Measurements from ENCODE around the gene FH. TPM values are rescaled to one million over a fixed set of nuclear protein-coding genes. Genes with fewer than 3 reads are reported as not detected.

FH gene
- total and polyA plus RNA-seq, 2 of the 13 experiments (the other 11 are each of a cell fraction or from before 2014, with no cell fraction given) = 39.2 to 152 TPM

GRCh38 chr1:241557551-241558193 is 38.1 kb upstream of the FH start:
- CTCF ChIA-PET (ENCODE audit: low intra/inter-chr PET ratio, low total read pairs) = no interaction called here
- intact Hi-C loops (cut with micrococcal nuclease; ENCODE audit: unreplicated experiment) (no loop called here), in situ Hi-C loops (cut with HindIII; ENCODE audit: extremely low pct_ligation_motif_present, low pct_unique_long_range_greater_than_20kb) (no loop called here)
- no peaks in the 10 kb centered on the region for H3K79me2 ChIP-seq (ENCODE audit: insufficient read depth, low read length)
- H3K9me3 ChIP-seq (ENCODE audit: low read length) = no peaks in the 10 kb centered on the region
- ATAC-seq (no peak), DNase-seq (ENCODE audit: low spot score) (no peak), FAIRE-seq (no peak)
- H3K4me2 ChIP-seq (ENCODE audit: low read depth, low read length) = no peak overlapping the region
- H3K9ac ChIP-seq (ENCODE audit: insufficient read depth, low read depth, low read length) = no peak overlapping the region
- H4K20me1 ChIP-seq (ENCODE audit: insufficient read depth, low read length) = no peaks in the 10 kb centered on the region
- POLR2A ChIA-PET = no interaction called here
- H3K36me3 ChIP-seq (replicated peaks in 1 of 2; ENCODE audit: control insufficient read depth in 1 of 2, insufficient read depth in 2 of 2, low read length in 2 of 2) = no peaks in the 10 kb centered on the region
- no peaks in the 10 kb centered on the region for H3K27me3 ChIP-seq (ENCODE audit: control insufficient read depth in 1 of 2, insufficient read depth in 2 of 2, low read length in 2 of 2)
- WGBS (ENCODE audit: low lambda C conversion rate) = 35% methylated on average over 5 of the region's 5 CpGs
- peaks cover 15% of the 10 kb centered on the region; the same call in 1 of the 2 replicates for H3K4me1 ChIP-seq (ENCODE audit: insufficient read depth, low read length)
- no TSS peak for BruUV-seq (replicated peaks)
- TF ChIP-seq MAX (IDR thresholded peaks at IDR 0.05) (no peak), TFDP1 (CRISPR knock-in tag; IDR thresholded peaks at IDR 0.05; ENCODE audit: borderline replicate concordance) (no peak), ZNF160 (CRISPR knock-in tag; IDR thresholded peaks at IDR 0.05) (no peak), ZHX1 (CRISPR knock-in tag; IDR thresholded peaks at IDR 0.05; ENCODE audit: low read depth) (no peak), ZNF788 (CRISPR knock-in tag; IDR thresholded peaks at IDR 0.05; ENCODE audit: borderline replicate concordance) (no peak), SNAI1 (CRISPR knock-in tag; IDR thresholded peaks at IDR 0.05; ENCODE audit: borderline replicate concordance) (no peak), TAF1 (CRISPR knock-in tag; IDR thresholded peaks at IDR 0.05) (no peak)
- no peak overlapping the region for H3K4me3 ChIP-seq (replicated peaks in 1 of 3; ENCODE audit: insufficient read depth in 1 of 3, low read depth in 2 of 3, low read length in 3 of 3)
- no peak overlapping the region for H3K27ac ChIP-seq (ENCODE audit: extremely low read length, insufficient read depth, low read length)
- no peak overlapping the region for H2AFZ ChIP-seq (ENCODE audit: low read length)
